Upper lobe of left lung (tissue), 4 donors: ENCODE data around the gene G0S2.
A peak's percentile ranks its signal among the peaks of the same experiment; 100 is the strongest.

Experiments
- CTCF ChIP-seq, 6 experiments: fragments of 450-650 bp in 4 of 6; fragments of 200-600 bp in 2 of 6; sonication (generic) in 2 of 6; IDR thresholded peaks; one replicate each; pipeline ENCODE4 v1.5.1; 2016 to 2019; ENCODE audit warnings: antibody characterized with exemption in 6 of 6
- EP300 ChIP-seq, 4 donors: sonication (generic); formaldehyde crosslinking; IDR thresholded peaks; one replicate each; pipeline ENCODE4 v1.5.1; 2017; ENCODE audit warnings: antibody characterized with exemption in 4 of 4, control low read depth in 2 of 4

DNA sequence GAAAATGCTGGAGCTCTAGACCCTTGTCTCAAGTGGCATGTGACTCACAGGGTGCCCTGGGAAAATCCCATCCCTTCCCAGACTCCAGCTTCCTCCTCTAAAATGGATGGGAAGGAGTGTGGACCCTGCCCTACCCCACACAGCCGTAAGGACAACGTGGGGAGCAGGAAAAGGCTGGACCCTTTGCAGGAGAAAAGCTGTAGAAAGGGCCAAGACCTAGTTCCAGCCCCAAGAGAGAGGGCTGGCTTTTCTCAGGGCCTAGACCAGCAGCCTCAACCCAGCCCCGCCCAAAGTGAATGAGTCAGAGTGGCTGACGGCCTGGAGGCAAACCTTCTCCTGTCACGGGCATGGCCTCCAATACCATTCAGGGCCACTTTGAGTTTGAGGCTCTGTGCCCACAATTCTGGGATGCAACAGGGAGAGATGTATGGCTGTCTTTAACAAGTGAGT lies 24.0 kb upstream of the G0S2 start:
- TF ChIP-seq CTCF (IDR thresholded peaks at IDR 0.05) (peak in 1 of 6 experiments; percentile 20), EP300 (IDR thresholded peaks at IDR 0.05) (no peak)
